ENCODE data around the gene CYP27A1. TPM values are rescaled to one million over a fixed set of nuclear protein-coding genes. Genes with fewer than 3 reads are reported as not detected.
A peak's percentile ranks its signal among the peaks of the same experiment; 100 is the strongest.

CYP27A1 gene
- total RNA-seq, 1 donor from 2014 or later, result 53.1 TPM

- H3K27ac ChIP-seq, result peak overlapping the region in 1 of 2 donors; percentile 24
- H3K4me1 ChIP-seq, result peaks cover 0 to 5% of the 10 kb centered on the region in 2 donors
- H3K36me3 ChIP-seq, result no peaks in the 10 kb centered on the region
- no peak for TF ChIP-seq CTCF (IDR thresholded peaks at IDR 0.05)
- peak overlapping the region in 1 of 2 donors; percentile 79 for H3K4me3 ChIP-seq
- no peak for DNase-seq (ENCODE audit: low spot score in 2 of 2)
- H3K27me3 ChIP-seq, result no peaks in the 10 kb centered on the region
- no peaks in the 10 kb centered on the region for H3K9me3 ChIP-seq
- intact Hi-C loops (cut with DNase I), result no loop called here
Observed at GRCh38 chr2:218785103-218785502, 3.2 kb downstream of the CYP27A1 start.

- Histone ChIP-seq H3K27ac (no peak overlapping the region), H3K36me3 (no peaks in the 10 kb centered on the region), H3K4me1 (peaks cover 0 to 5% of the 10 kb centered on the region in 2 donors), H3K27me3 (no peaks in the 10 kb centered on the region), H3K9me3 (no peaks in the 10 kb centered on the region), H3K4me3 (no peak overlapping the region)
- intact Hi-C loops (cut with DNase I), result no loop called here
- no peak for DNase-seq (ENCODE audit: low spot score in 2 of 2)
- no peak for TF ChIP-seq CTCF (IDR thresholded peaks at IDR 0.05)
Observed at GRCh38 chr2:218786133-218786532, 4.2 kb downstream of the CYP27A1 start.

- Histone ChIP-seq H3K27ac (peak overlapping the region in 1 of 2 donors; percentile 1), H3K4me3 (no peak overlapping the region), H3K27me3 (no peaks in the 10 kb centered on the region), H3K4me1 (peaks cover 0 to 3% of the 10 kb centered on the region in 2 donors), H3K9me3 (no peaks in the 10 kb centered on the region), H3K36me3 (no peaks in the 10 kb centered on the region)
- TF ChIP-seq CTCF (IDR thresholded peaks at IDR 0.05), result no peak
- DNase-seq (ENCODE audit: low spot score in 2 of 2), result no peak
- intact Hi-C loops (cut with DNase I), result no loop called here
Observed at GRCh38 chr2:218788529-218789255, 6.7 kb downstream of the CYP27A1 start.

GRCh38 chr2:218792433-218792832, 10.5 kb downstream of the CYP27A1 start:
- Histone ChIP-seq H3K4me1 (no peaks in the 10 kb centered on the region), H3K4me3 (no peak overlapping the region), H3K27me3 (no peaks in the 10 kb centered on the region), H3K27ac (no peak overlapping the region), H3K9me3 (no peaks in the 10 kb centered on the region), H3K36me3 (no peaks in the 10 kb centered on the region)
- DNase-seq (ENCODE audit: low spot score in 2 of 2), result no peak
- intact Hi-C loops (cut with DNase I), result no loop called here
- no peak for TF ChIP-seq CTCF (IDR thresholded peaks at IDR 0.05)

GRCh38 chr2:218796691-218797090, 14.7 kb downstream of the CYP27A1 start:
- no peak overlapping the region for H3K4me3 ChIP-seq
- no peak overlapping the region for H3K27ac ChIP-seq
- intact Hi-C loops (cut with DNase I), result no loop called here
- no peak for DNase-seq (ENCODE audit: low spot score in 2 of 2)
- no peak for TF ChIP-seq CTCF (IDR thresholded peaks at IDR 0.05)
- no peaks in the 10 kb centered on the region for H3K4me1 ChIP-seq
- H3K9me3 ChIP-seq, result no peaks in the 10 kb centered on the region
- no peaks in the 10 kb centered on the region for H3K36me3 ChIP-seq
- H3K27me3 ChIP-seq, result no peaks in the 10 kb centered on the region
